Keratinocyte (primary cell): ENCODE results near the gene SACS. TPM values are rescaled to one million over a fixed set of nuclear protein-coding genes. Genes with fewer than 3 reads are reported as not detected.

ENCODE experiments used
- DNase-seq: peaks from one replicate; pipeline ENCODE4 v3.0.0-alpha.2; 2011; ENCODE audit warnings: low read depth, missing footprints, low spot score
- FAIRE-seq: peaks from 2 replicates; lab custom pipeline; 2011; peaks lifted over from hg19 to GRCh38; lab: Jason Lieb, UNC
- H2AFZ ChIP-seq: 2 replicates; pipeline ENCODE4 v1.6.0; 2012; ENCODE audit warnings: low read length, control low read depth, inconsistent platforms; ENCODE audit not compliant: control insufficient read depth
- H3K27ac ChIP-seq: 2 replicates; pipeline ENCODE4 v1.5.1; 2011; ENCODE audit warnings: low read length; ENCODE audit not compliant: control insufficient read depth, insufficient read depth
- H3K27me3 ChIP-seq: 3 replicates; pipeline ENCODE4 v1.6.0; 2011; ENCODE audit warnings: low read length; ENCODE audit not compliant: control insufficient read depth, insufficient read depth; ENCODE audit errors: extremely low read depth
- H3K36me3 ChIP-seq, 2 experiments: 2 replicates in 1 of 2; 3 replicates in 1 of 2; pipeline ENCODE4 v1.5.1; 2011; ENCODE audit warnings: low read length in 2 of 2, mild to moderate bottlenecking in 1 of 2; ENCODE audit not compliant: control insufficient read depth in 2 of 2, insufficient read depth in 2 of 2; ENCODE audit errors: extremely low read depth in 1 of 2
- H3K4me1 ChIP-seq: 3 replicates; pipeline ENCODE4 v1.5.1; 2011; ENCODE audit warnings: low read length; ENCODE audit not compliant: control insufficient read depth, insufficient read depth; ENCODE audit errors: extremely low read depth
- H3K4me2 ChIP-seq: 3 replicates; pipeline ENCODE4 v1.6.0; 2011; ENCODE audit warnings: low read depth, low read length; ENCODE audit not compliant: control insufficient read depth, insufficient read depth; ENCODE audit errors: extremely low read depth
- H3K4me3 ChIP-seq, 3 experiments: fragments of 200-600 bp in 1 of 3; sonication (generic) in 1 of 3; 2 replicates in 2 of 3; 3 replicates in 1 of 3; pipeline ENCODE4 v1.5.1; 2011 to 2016; ENCODE audit warnings: low read length in 3 of 3, mild to moderate bottlenecking in 3 of 3, control low read depth in 2 of 3, inconsistent platforms in 1 of 3, low read depth in 1 of 3, mixed read lengths in 1 of 3, mixed run types in 1 of 3, moderate library complexity in 1 of 3; ENCODE audit not compliant: control insufficient read depth in 2 of 3, insufficient read depth in 2 of 3; ENCODE audit errors: extremely low read depth in 1 of 3
- H3K79me2 ChIP-seq: 2 replicates; pipeline ENCODE4 v1.6.0; 2012; ENCODE audit warnings: low read length; ENCODE audit not compliant: control insufficient read depth, insufficient read depth
- H3K9ac ChIP-seq: 3 replicates; pipeline ENCODE4 v1.6.0; 2011; ENCODE audit warnings: low read length; ENCODE audit not compliant: control insufficient read depth, insufficient read depth; ENCODE audit errors: extremely low read depth
- H3K9me1 ChIP-seq: 3 replicates; pipeline ENCODE4 v1.6.0; 2011; ENCODE audit warnings: low read length; ENCODE audit not compliant: control insufficient read depth, insufficient read depth; ENCODE audit errors: extremely low read depth
- H3K9me3 ChIP-seq: 2 replicates; pipeline ENCODE4 v1.5.1; 2012; ENCODE audit warnings: low read depth, low read length; ENCODE audit not compliant: control insufficient read depth
- H4K20me1 ChIP-seq: 3 replicates; pipeline ENCODE4 v1.6.0; 2011; ENCODE audit warnings: low read length; ENCODE audit not compliant: control insufficient read depth, insufficient read depth; ENCODE audit errors: extremely low read depth
- CTCF ChIP-seq, 3 experiments: IDR thresholded peaks in 1 of 3; conservative IDR thresholded peaks in 1 of 3; optimal IDR thresholded peaks in 1 of 3; 2 replicates in 2 of 3; 3 replicates in 1 of 3; pipeline versions ENCODE3 to v1.5.1; 2011; ENCODE audit warnings: low read length in 3 of 3, mild to moderate bottlenecking in 3 of 3, moderate library complexity in 2 of 3, control low read depth in 1 of 3, inconsistent platforms in 1 of 3; ENCODE audit not compliant: insufficient read depth in 2 of 3; ENCODE audit errors: extremely low read depth in 1 of 3
- EZH2 ChIP-seq: IDR thresholded peaks from one replicate; pipeline ENCODE4 v1.6.1; 2012; ENCODE audit warnings: inconsistent platforms, mild to moderate bottlenecking, low read length, moderate library complexity
- dilution Hi-C: fragments of 300-500 bp; cut with MboI; formaldehyde crosslinking; loops from one replicate; pipeline ENCODE4 v1.7.0; 2020; ENCODE audit warnings: low sequenced_read_pairs; ENCODE audit not compliant: extremely low pct_ligation_motif_present
- polyA plus RNA-seq, 5 experiments: library from polyadenylated mRNA; depleted of rRNA in 3 of 5; stranded (reverse) in 3 of 5; stranded (forward) in 1 of 5; unstranded in 1 of 5; fragments of >200 nt; gene quantifications; 1 replicate in 1 of 5; 2 replicates in 3 of 5; 3 replicates in 1 of 5; pipeline versions ENCODE4 v1.2.1 to v1.2.3, GENCODE V29; 2011 to 2012; ENCODE audit warnings: missing spikeins in 2 of 5, low read depth in 1 of 5, low replicate concordance in 1 of 5

SACS gene
- polyA plus RNA-seq, 1 donor (not counting 4 experiments of a cell fraction or from before 2014, with no cell fraction given): 13.5 TPM

- no peak for TF ChIP-seq CTCF (optimal IDR thresholded peaks at IDR 0.05 in 1 of 3, IDR thresholded peaks at IDR 0.05 in 1 of 3, conservative IDR thresholded peaks at IDR 0.05 in 1 of 3; ENCODE audit: extremely low read depth in 1 of 3, insufficient read depth in 2 of 3, low read length in 3 of 3)
- TF ChIP-seq EZH2: no peak
- dilution Hi-C loops: no loop called here
- H4K20me1 ChIP-seq: no peaks in the 10 kb centered on the region
- DNase-seq: no peak
- H3K4me2 ChIP-seq: no peak overlapping the region
- H3K4me3 ChIP-seq: no peak overlapping the region
- FAIRE-seq: no peak
- no peaks in the 10 kb centered on the region for H3K79me2 ChIP-seq
- H3K36me3 ChIP-seq: no peaks in the 10 kb centered on the region
- H3K4me1 ChIP-seq: peaks cover 24% of the 10 kb centered on the region
- no peaks in the 10 kb centered on the region for H3K27me3 ChIP-seq
- no peak overlapping the region for H3K27ac ChIP-seq
- no peak overlapping the region for H3K9ac ChIP-seq
- H3K9me1 ChIP-seq: no peaks in the 10 kb centered on the region
- no peak overlapping the region for H2AFZ ChIP-seq
- H3K9me3 ChIP-seq: no peaks in the 10 kb centered on the region
Measured at GRCh38 chr13:23386533-23386932, 47.0 kb downstream of the SACS start.

- no peaks in the 10 kb centered on the region for H3K27me3 ChIP-seq
- no peak overlapping the region for H3K27ac ChIP-seq
- no peaks in the 10 kb centered on the region for H4K20me1 ChIP-seq
- no peak overlapping the region for H3K9ac ChIP-seq
- no peaks in the 10 kb centered on the region for H3K9me3 ChIP-seq
- dilution Hi-C loops: no loop called here
- no peaks in the 10 kb centered on the region for H3K36me3 ChIP-seq
- no peaks in the 10 kb centered on the region for H3K79me2 ChIP-seq
- H3K4me1 ChIP-seq: peaks cover 24% of the 10 kb centered on the region
- no peak for TF ChIP-seq CTCF (optimal IDR thresholded peaks at IDR 0.05 in 1 of 3, IDR thresholded peaks at IDR 0.05 in 1 of 3, conservative IDR thresholded peaks at IDR 0.05 in 1 of 3; ENCODE audit: extremely low read depth in 1 of 3, insufficient read depth in 2 of 3, low read length in 3 of 3)
- TF ChIP-seq EZH2: no peak
- H3K9me1 ChIP-seq: no peaks in the 10 kb centered on the region
- FAIRE-seq: peak; percentile 57
- no peak overlapping the region for H3K4me3 ChIP-seq
- no peak for DNase-seq
- H2AFZ ChIP-seq: no peak overlapping the region
- H3K4me2 ChIP-seq: peak overlapping the region; percentile 29
Measured at GRCh38 chr13:23385931-23386330, 47.6 kb downstream of the SACS start.
